ENCODE data around the gene RPL29. TPM values are rescaled to one million over a fixed set of nuclear protein-coding genes. Genes with fewer than 3 reads are reported as not detected.
A peak's percentile ranks its signal among the peaks of the same experiment; 100 is the strongest.

RPL29 gene
- total RNA-seq, 1 donor from 2014 or later, result 765 TPM

DNA sequence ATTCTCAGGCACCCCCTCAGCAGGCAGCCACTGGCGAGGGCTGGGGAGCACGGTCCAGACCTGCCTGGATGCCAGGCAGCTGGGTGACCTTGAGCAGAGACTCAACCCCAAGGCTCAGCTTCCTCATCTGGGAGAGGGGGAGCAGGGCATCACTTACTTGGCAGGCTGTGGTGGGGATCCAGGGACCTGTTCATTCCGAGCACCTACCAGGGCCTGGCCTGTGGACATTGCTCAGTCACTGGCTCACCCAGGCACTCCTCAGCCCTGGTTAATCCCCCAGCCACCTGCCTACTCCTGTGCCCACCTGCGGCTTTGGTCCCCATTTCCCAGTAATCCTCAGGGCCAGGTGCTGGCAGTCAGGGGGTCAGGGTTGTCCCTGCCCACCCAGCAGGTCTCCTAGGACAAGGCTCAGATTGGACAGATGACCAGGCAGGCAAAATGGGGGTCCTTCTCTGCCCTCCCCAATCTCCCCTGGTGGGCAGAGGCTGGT is 9.3 kb upstream of the RPL29 start:
- peaks cover 33% of the 10 kb centered on the region for H3K4me1 ChIP-seq
- no peak for DNase-seq
- H3K4me3 ChIP-seq, result no peak overlapping the region
- H3K36me3 ChIP-seq, result no peaks in the 10 kb centered on the region
- H3K27me3 ChIP-seq (ENCODE audit: low read depth), result no peaks in the 10 kb centered on the region
- peak overlapping the region; percentile 67 for H3K27ac ChIP-seq
- intact Hi-C loops (cut with DNase I), result loop anchor here (10.0 kb wide), 1 partner anchor 140 kb away; no protein-coding TSS in a partner anchor
- TF ChIP-seq, protein P1, sequence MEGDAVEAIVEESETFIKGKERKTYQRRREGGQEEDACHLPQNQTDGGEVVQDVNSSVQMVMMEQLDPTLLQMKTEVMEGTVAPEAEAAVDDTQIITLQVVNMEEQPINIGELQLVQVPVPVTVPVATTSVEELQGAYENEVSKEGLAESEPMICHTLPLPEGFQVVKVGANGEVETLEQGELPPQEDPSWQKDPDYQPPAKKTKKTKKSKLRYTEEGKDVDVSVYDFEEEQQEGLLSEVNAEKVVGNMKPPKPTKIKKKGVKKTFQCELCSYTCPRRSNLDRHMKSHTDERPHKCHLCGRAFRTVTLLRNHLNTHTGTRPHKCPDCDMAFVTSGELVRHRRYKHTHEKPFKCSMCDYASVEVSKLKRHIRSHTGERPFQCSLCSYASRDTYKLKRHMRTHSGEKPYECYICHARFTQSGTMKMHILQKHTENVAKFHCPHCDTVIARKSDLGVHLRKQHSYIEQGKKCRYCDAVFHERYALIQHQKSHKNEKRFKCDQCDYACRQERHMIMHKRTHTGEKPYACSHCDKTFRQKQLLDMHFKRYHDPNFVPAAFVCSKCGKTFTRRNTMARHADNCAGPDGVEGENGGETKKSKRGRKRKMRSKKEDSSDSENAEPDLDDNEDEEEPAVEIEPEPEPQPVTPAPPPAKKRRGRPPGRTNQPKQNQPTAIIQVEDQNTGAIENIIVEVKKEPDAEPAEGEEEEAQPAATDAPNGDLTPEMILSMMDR (IDR thresholded peaks at IDR 0.05), result no peak
- H3K9me3 ChIP-seq, result no peaks in the 10 kb centered on the region
- ATAC-seq, result no peak

DNA sequence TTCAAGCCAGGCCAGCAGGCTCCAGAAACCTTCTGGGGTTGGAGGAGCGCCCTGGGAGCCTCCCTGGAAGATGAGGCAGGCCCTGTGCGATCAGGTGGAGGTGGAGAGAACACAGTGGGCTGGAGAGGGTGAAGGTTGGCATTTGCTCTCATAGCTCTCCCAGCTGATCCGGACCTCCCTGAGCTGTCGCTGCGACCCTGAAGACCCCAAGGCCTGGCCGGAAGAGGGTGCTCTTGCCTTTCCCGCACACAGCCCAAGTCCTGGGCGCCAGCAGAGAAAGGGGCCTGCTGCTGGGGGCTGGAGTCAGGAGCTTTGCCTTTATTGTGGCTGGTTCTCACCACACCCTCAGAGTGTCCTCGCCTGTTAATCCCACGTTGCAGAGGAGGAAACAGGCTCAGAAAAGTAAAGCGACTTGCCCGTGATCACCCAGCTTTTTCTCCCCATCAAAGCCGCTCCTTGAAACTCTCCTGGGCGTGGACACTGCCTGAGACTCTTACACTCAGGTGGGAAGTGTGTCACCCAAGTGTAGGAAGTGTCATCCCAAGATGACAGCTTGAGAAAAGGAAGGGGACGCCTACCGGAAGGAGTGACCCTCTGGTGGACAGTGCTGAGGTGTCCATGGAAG is 8.6 kb upstream of the RPL29 start:
- intact Hi-C loops (cut with DNase I), result loop anchor here (10.0 kb wide), 1 partner anchor 141 kb away; no protein-coding TSS in a partner anchor
- ATAC-seq (peak in 1 of 2 donors; percentile 35), DNase-seq (no peak)
- no peaks in the 10 kb centered on the region for H3K36me3 ChIP-seq
- no peak overlapping the region for H3K4me3 ChIP-seq
- no peaks in the 10 kb centered on the region for H3K9me3 ChIP-seq
- H3K27me3 ChIP-seq (ENCODE audit: low read depth), result no peaks in the 10 kb centered on the region
- TF ChIP-seq, protein P1 (IDR thresholded peaks at IDR 0.05), result peak; percentile 55
- peaks cover 33% of the 10 kb centered on the region for H3K4me1 ChIP-seq
- H3K27ac ChIP-seq, result no peak overlapping the region

DNA sequence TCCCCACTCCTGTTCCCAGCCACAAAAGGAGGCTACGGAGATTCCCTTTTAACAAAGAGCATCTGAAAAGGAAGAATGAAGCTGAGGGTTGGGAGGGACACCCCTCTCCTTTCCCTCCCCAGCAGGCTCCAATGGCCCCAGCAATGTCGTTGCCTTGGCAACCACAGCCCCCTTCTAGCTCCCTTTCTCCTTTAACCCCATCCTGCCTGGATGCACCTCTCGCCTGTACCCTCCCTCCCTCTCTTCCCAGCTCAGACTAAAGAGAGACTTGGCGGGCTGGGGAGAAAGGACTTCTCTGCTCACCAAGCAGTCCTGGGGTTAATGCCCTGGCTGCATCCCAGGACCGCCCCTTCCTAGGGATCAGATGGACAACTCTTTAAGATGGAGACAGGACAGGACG is 7.1 kb upstream of the RPL29 start:
- TF ChIP-seq, protein P1 (IDR thresholded peaks at IDR 0.05), result no peak
- Histone ChIP-seq H3K4me3 (no peak overlapping the region), H3K9me3 (no peaks in the 10 kb centered on the region), H3K36me3 (no peaks in the 10 kb centered on the region), H3K4me1 (peaks cover 33% of the 10 kb centered on the region), H3K27me3 (ENCODE audit: low read depth) (no peaks in the 10 kb centered on the region), H3K27ac (no peak overlapping the region)
- intact Hi-C loops (cut with DNase I), result loop anchor here (10.0 kb wide), 1 partner anchor 142 kb away; no protein-coding TSS in a partner anchor
- DNase-seq (no peak), ATAC-seq (no peak)

DNA sequence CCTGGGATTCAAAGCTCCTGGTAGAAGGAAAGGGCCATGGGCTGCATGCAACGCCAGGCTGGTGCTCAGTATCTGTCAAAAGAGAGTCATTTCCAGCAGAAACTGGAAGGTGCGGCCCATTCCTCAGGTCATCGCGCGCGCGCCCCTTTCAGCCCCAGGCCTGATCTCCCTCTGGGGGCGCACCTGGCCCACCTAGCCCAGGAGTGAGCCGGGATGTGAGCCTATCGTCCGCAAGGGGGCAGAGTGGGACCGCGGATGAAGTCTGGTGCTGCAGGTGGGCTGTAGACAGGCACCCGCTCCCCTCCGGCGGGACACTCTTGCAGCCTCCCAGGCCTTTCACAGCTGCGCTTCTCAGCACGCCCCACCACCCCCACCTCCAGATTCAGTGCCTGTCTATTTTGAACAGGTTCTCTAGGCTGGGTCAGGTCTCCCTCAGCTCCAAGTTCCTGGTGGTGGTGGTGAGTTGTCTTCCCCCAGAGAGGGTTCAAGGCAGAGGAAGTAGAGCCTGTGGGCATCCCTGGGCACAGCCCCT is 5.8 kb upstream of the RPL29 start:
- DNase-seq, result peak; percentile 83

DNA sequence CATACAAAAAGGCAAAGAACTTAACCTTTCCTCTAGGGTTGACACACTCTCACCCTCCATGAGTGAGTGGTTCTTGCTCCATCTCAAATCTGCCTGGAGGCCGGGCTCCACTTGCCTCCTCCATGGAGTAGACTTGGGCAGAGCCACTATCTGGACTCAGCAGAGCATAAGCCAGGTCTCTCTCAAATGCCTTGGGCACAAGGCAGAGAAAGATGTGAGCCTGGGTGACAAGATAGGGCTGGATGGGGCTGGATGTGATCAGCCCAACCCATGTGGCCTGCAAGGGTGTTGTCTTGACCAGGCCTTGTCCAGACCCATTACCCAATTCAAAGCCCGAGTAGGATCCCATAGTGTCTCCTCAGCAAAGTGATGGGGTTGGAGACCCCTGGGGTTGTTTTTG is 4.2 kb upstream of the RPL29 start:
- DNase-seq, result no peak
- H3K36me3 ChIP-seq, result peaks cover 3% of the 10 kb centered on the region
- H3K4me1 ChIP-seq, result peaks cover 21% of the 10 kb centered on the region
- intact Hi-C loops (cut with DNase I), result loop anchor here (10.0 kb wide), 1 partner anchor 145 kb away; no protein-coding TSS in a partner anchor
- TF ChIP-seq, protein P1 (IDR thresholded peaks at IDR 0.05), result no peak
- H3K4me3 ChIP-seq, result no peak overlapping the region
- H3K9me3 ChIP-seq, result no peaks in the 10 kb centered on the region
- H3K27me3 ChIP-seq (ENCODE audit: low read depth), result no peaks in the 10 kb centered on the region
- no peak for ATAC-seq
- no peak overlapping the region for H3K27ac ChIP-seq

More for the DNA sequence above, 5.8 kb upstream of the RPL29 start:
- no peaks in the 10 kb centered on the region for H3K9me3 ChIP-seq
- H3K36me3 ChIP-seq, result no peaks in the 10 kb centered on the region
- no peak overlapping the region for H3K4me3 ChIP-seq
- H3K4me1 ChIP-seq, result peaks cover 32% of the 10 kb centered on the region
- ATAC-seq, result peak; percentile 82 to 83
- H3K27ac ChIP-seq, result no peak overlapping the region
- intact Hi-C loops (cut with DNase I), result loop anchor here (10.0 kb wide), 1 partner anchor 143 kb away; no protein-coding TSS in a partner anchor
- TF ChIP-seq, protein P1 (IDR thresholded peaks at IDR 0.05), result peak; percentile 93
- no peaks in the 10 kb centered on the region for H3K27me3 ChIP-seq (ENCODE audit: low read depth)

All from lower lobe of right lung (tissue), 2 donors.